ENCODE results near the gene GNAS-AS1.

GNAS-AS1 gene

GRCh38 chr20:58853976-58854637 is 3.4 kb upstream of the GNAS-AS1 start:
- DNase-seq (ENCODE audit: insufficient read length) (no peak), FAIRE-seq (no peak)
- no peak for TF ChIP-seq POLR2AphosphoS5 (IDR thresholded peaks at IDR 0.05; ENCODE audit: low read depth, low read length)
- no peak for TF ChIP-seq TAF1 (IDR thresholded peaks at IDR 0.05; ENCODE audit: borderline replicate concordance, low read depth, low read length)
- TF ChIP-seq POLR2A (IDR thresholded peaks at IDR 0.05; ENCODE audit: low read depth, low read length) = no peak

DNA sequence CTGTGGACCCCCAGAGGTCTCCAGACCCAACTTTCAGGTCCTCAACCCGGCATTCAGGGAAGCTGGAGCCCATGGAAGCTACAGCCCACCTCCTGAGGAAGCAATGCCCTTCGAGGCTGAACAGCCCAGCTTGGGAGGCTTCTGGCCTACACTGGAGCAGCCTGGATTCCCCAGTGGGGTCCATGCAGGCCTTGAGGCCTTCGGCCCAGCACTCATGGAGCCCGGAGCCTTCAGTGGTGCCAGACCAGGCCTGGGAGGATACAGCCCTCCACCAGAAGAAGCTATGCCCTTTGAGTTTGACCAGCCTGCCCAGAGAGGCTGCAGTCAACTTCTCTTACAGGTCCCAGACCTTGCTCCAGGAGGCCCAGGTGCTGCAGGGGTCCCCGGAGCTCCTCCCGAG is 2.8 kb upstream of the GNAS-AS1 start:
- DNase-seq (ENCODE audit: insufficient read length) (no peak), FAIRE-seq (no peak)
- TF ChIP-seq POLR2AphosphoS5 (IDR thresholded peaks at IDR 0.05; ENCODE audit: low read depth, low read length) (no peak), POLR2A (IDR thresholded peaks at IDR 0.05; ENCODE audit: low read depth, low read length) (no peak), TAF1 (IDR thresholded peaks at IDR 0.05; ENCODE audit: borderline replicate concordance, low read depth, low read length) (no peak)

DNA sequence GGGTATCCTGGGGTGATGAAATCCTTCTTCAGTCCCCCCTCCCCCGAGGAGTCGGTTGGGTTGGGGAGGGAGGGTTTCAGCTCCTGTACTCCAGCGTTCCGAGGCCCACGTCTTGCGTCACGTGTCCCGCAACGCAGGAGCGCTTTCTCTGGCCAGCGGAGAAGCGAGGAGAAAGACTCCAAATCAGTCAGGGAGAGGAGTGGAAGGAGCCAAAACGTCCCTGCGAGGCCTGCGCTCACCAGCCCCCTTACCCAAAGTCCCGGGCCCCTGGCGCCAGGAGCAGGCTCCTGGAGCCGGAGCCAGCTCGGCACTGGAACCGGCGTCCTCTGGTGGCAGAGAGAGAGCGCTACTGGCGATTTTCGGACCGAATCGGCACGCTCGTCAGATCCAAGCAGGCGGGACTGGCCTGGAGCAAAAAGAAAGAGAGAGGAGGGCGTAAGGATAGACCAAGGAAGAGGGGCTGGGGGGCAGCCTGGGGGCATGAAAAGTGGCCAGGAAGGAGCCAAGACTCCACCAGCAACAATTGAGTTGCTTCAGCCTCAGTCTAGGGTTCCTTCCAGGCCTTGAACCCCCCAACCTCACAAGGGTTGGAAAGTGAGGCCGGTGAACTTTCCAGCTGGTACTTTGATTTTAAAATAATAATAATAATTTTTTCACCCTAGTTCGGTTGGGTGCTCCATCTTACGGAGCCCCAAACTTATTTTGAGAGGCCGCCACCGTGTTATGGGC is 2.0 kb upstream of the GNAS-AS1 start, which contains the start of gene GNAS:
Gene GNAS (plus strand): TSS at position 174 of the 729 bp plus-strand sequence.
- FAIRE-seq (no peak), DNase-seq (ENCODE audit: insufficient read length) (no peak)
- no peak for TF ChIP-seq POLR2AphosphoS5 (IDR thresholded peaks at IDR 0.05; ENCODE audit: low read depth, low read length)
- TF ChIP-seq POLR2A (IDR thresholded peaks at IDR 0.05; ENCODE audit: low read depth, low read length) = no peak
- no peak for TF ChIP-seq TAF1 (IDR thresholded peaks at IDR 0.05; ENCODE audit: borderline replicate concordance, low read depth, low read length)

GRCh38 chr20:58851969-58852458 is 1.3 kb upstream of the GNAS-AS1 start:
- DNase-seq (ENCODE audit: insufficient read length) (no peak), FAIRE-seq (no peak)
- TF ChIP-seq POLR2AphosphoS5 (IDR thresholded peaks at IDR 0.05; ENCODE audit: low read depth, low read length) (no peak), POLR2A (IDR thresholded peaks at IDR 0.05; ENCODE audit: low read depth, low read length) (no peak), TAF1 (IDR thresholded peaks at IDR 0.05; ENCODE audit: borderline replicate concordance, low read depth, low read length) (no peak)

DNA sequence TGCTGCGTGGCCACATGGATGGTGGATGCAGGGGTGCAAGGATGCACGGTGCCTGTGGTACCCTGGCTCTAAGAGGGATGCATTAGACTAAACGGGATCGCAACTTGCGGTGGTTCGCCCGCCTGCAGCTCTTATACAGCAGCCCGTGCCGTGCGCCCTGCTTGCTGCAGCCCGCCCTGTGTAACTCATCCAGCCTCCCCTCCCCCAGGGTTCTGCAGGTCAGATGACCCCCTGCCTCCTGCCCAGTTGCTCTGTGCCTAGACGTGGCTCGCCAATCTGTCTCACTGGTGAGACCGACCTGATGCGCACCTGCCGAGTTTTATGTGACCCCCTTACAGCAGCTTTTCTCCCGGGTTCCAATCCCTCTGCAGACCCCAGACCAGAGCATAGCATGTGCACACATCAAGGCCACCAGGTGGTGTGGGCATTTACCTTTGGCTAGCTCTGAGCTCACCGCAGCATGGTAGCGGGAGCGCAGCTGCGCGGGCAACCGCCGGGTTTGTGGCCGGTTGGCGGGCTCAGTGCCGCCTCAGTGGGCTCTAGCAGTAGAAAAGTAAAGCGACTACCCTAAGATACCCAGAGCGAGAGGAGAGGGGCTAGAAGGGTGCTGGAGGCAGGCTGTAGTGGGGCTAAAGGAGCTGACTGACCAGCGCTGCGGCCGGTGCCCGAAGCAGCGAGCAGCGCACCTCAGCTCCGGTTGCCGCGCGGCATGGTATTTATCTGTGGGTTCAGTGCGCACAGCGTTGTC is 693 bp upstream of the GNAS-AS1 start:
- DNase-seq (ENCODE audit: insufficient read length) = no peak
- TF ChIP-seq TAF1 (IDR thresholded peaks at IDR 0.05; ENCODE audit: borderline replicate concordance, low read depth, low read length) (no peak), POLR2A (IDR thresholded peaks at IDR 0.05; ENCODE audit: low read depth, low read length) (no peak), POLR2AphosphoS5 (IDR thresholded peaks at IDR 0.05; ENCODE audit: low read depth, low read length) (no peak)
- no peak for FAIRE-seq

DNA sequence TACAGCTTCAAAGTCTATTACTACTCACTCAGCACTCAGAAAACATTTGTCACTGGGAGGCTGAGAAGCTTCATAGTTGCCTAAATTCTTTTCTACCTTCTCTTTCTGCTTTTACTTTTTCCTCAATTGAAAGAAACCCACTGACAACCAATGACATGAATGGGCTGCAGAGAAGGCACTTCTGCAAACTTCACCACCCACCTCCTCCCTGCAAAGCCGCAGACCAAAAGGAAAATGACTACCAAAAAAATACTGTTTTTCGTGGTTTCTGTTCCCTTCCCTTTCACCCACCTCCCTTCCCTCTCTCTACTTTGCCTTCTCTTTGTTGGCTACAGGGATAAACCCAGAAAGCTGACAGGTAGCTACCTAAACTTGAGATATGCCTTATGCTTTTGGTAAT is 3.2 kb downstream of the GNAS-AS1 start:
- DNase-seq (ENCODE audit: insufficient read length) (no peak), FAIRE-seq (no peak)
- no peak for TF ChIP-seq POLR2AphosphoS5 (IDR thresholded peaks at IDR 0.05; ENCODE audit: low read depth, low read length)

DNA sequence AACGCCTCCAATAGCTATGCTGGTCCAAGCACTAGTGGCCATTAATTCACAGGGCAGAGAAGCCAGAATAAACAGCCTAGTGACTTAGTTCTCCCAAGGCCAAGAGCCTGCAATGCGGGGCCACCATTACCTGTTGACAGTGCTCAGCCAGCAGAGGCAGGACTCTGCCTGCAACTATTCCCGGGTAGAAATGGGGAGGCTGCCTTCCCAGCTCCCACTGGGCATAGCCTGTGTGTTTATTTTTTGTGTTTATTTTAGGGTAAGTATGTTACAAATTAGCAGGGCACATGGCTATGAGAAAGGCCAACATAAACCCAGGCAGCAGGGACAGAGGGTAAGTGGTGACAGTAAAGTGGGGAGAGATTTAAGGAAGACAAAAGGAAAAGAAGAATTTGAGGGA is 5.0 kb downstream of the GNAS-AS1 start:
- TF ChIP-seq POLR2AphosphoS5 (IDR thresholded peaks at IDR 0.05; ENCODE audit: low read depth, low read length) = no peak
- no peak for TF ChIP-seq POLR2A (IDR thresholded peaks at IDR 0.05; ENCODE audit: low read depth, low read length)
- no peak for TF ChIP-seq TAF1 (IDR thresholded peaks at IDR 0.05; ENCODE audit: borderline replicate concordance, low read depth, low read length)
- no peak for FAIRE-seq
- no peak for DNase-seq (ENCODE audit: insufficient read length)

GRCh38 chr20:58843128-58843556 is 7.6 kb downstream of the GNAS-AS1 start:
- DNase-seq (ENCODE audit: insufficient read length) = no peak
- no peak for TF ChIP-seq TAF1 (IDR thresholded peaks at IDR 0.05; ENCODE audit: borderline replicate concordance, low read depth, low read length)
- TF ChIP-seq POLR2AphosphoS5 (IDR thresholded peaks at IDR 0.05; ENCODE audit: low read depth, low read length) = no peak
- no peak for TF ChIP-seq POLR2A (IDR thresholded peaks at IDR 0.05; ENCODE audit: low read depth, low read length)
- FAIRE-seq = no peak

GRCh38 chr20:58842276-58842675 is 8.4 kb downstream of the GNAS-AS1 start:
- TF ChIP-seq TAF1 (IDR thresholded peaks at IDR 0.05; ENCODE audit: borderline replicate concordance, low read depth, low read length) = no peak
- TF ChIP-seq POLR2AphosphoS5 (IDR thresholded peaks at IDR 0.05; ENCODE audit: low read depth, low read length) = no peak
- no peak for TF ChIP-seq POLR2A (IDR thresholded peaks at IDR 0.05; ENCODE audit: low read depth, low read length)
- no peak for DNase-seq (ENCODE audit: insufficient read length)
- no peak for FAIRE-seq

- FAIRE-seq (no peak), DNase-seq (ENCODE audit: insufficient read length) (no peak)
Observed at GRCh38 chr20:58841539-58842264, 9.0 kb downstream of the GNAS-AS1 start.

More at GRCh38 chr20:58841539-58842264, 9.0 kb downstream of the GNAS-AS1 start:
- TF ChIP-seq POLR2A (IDR thresholded peaks at IDR 0.05; ENCODE audit: low read depth, low read length) = no peak
- no peak for TF ChIP-seq POLR2AphosphoS5 (IDR thresholded peaks at IDR 0.05; ENCODE audit: low read depth, low read length)
- TF ChIP-seq TAF1 (IDR thresholded peaks at IDR 0.05; ENCODE audit: borderline replicate concordance, low read depth, low read length) = no peak

All from GM12892 (cell line).